NCI-H2029 (cell line): ENCODE data around the gene LRP1.

ENCODE experiments used
- DNase-seq: peaks from one replicate; lab custom pipeline; 2025; lab: John Stamatoyannopoulos, UW

The LRP1 gene

GRCh38 chr12:57134949-57135348 lies 6.7 kb downstream of the LRP1 start:
- no peak for DNase-seq

DNA sequence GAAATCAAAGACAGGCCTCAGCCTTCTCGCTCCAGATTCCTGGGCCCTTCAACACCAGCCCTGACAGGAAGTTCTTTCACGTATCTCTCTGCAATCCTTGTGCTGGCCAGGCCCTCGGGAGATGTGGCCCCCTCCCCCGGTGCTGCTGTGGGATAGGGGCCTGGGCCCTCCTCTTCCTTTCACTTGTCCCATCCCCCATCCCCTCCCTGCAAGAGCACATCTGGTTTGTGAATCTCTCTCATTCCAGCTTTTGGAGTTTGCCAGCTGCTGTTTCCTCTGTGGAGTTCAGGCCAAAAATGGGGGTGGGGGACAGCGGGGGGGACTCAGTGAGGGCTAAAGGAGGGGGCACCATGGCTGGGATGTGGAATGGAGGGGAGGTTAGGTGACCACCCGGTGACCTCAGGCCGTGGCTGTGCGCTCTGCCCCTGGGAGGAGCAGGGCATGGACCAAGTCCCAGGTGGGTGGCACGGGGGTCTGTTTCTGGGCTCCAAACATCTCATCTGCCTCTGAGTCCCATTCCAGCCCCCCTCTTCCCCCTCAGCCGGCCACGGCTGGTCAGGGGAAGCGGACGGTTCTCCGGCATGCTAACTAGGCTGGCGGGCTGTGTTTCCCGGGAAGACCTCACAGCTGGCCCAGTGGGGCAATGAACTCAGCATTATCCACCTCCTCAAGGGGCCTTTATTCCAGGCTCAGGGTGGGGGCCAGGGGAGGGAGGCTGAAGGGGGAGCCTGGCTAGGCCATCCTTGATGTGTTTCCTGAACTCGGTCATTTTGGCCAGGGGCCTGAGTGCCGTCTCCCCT lies 7.4 kb downstream of the LRP1 start:
- no peak for DNase-seq

DNA sequence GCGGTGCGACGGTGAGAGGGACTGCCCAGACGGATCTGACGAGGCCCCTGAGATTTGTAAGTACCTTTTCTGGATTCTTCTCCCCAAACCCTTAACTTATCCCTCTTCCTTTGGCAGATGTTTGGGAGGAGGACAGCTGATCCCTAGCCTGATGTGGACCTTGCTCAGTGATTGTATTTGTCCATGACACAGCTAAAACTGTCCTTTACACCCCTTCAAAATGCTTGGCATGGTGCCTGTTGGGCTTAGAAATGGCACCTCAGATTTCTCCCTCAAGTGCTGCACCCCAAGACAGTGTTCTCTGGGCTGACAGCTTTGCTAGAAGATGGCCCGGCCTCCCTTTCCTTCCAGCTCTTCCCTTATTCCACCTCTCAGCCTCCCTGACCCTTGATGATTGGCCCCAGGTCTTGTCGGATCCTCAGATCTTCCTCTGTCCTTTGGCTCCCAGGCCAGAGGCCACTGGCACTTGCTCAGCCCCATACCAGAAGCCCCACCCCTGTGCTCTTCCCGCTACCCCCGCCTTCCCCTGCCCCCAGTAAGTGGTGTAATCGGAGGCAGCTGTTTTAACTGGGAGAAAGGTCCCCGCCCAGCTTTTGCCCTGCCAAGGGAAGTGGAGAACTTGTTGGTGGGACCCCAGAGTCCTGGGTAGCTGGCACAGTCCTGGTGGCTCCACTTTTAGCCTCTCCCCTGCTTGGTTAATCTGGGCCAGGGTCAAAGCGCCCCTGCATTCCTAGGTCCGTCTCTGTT lies 10.4 kb downstream of the LRP1 start:
- no peak for DNase-seq

DNA sequence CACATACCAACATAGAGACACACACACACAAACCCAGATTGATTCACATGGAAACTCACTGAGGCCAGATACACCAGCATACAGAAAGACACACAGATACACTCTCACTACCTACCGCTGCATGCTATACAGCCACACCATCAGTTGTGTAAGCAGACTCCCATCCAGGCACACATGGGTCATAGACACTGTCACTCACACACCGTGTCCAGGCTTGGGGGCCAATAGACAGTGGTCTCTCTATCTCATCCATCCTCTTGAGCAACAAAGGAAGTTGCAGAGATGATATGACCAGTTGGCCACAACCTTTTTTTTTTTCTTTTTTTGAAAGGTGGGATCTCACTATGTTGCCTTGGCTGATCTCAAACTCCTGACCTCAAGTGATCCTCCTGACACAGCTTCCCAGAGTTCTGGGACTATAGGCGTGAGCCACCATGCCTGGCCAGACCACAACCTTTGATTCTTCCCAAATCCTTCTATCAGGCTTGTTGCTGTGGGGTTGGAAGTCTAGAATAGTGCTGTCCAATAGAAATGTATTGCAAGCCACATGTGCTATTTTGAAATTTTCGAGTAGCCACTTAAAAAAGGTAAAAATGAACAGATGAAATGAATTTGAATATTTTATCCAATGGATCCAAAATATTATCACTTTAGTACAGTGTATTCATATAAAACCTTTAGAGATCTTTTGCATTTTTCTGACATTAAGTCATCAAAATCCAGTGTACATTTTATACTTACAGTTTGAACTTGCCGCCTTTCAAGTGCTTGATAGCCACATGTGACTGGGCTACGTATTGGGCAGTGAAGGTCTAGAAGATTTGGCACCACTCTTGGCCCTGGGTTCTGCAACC lies 11.7 kb downstream of the LRP1 start:
- no peak for DNase-seq

DNA sequence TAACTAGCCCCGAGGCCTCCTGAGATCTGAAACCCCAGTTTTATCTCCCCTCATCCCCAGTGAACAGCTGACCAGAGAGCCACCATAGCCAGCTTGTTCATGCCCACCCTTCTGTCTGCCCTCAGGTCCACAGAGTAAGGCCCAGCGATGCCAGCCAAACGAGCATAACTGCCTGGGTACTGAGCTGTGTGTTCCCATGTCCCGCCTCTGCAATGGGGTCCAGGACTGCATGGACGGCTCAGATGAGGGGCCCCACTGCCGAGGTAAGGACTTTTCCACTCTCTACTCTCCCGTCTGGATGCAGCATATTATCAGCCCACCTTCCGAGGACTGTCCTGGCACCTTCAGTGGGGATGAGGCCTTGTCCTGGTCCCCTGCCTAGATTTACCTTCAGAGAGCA lies 13.0 kb downstream of the LRP1 start:
- no peak for DNase-seq

- DNase-seq = no peak
Observed at GRCh38 chr12:57142121-57142520, 13.8 kb downstream of the LRP1 start.

GRCh38 chr12:57142727-57143126 lies 14.4 kb downstream of the LRP1 start:
- DNase-seq = no peak

DNA sequence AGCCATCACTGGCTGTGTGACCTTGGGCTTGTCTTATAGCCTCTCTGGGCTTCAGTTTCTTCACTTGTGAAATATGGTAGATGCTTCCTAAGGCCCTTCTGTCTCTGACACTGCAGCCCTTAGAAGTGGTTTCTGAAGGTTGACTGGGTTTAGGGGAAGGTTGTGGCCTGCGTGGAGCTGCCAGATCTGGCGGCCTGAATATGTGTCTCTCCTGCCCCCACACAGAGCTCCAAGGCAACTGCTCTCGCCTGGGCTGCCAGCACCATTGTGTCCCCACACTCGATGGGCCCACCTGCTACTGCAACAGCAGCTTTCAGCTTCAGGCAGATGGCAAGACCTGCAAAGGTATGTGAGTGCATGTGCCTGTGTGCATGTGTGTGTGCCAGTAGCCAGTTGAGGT lies 15.2 kb downstream of the LRP1 start:
- no peak for DNase-seq

DNA sequence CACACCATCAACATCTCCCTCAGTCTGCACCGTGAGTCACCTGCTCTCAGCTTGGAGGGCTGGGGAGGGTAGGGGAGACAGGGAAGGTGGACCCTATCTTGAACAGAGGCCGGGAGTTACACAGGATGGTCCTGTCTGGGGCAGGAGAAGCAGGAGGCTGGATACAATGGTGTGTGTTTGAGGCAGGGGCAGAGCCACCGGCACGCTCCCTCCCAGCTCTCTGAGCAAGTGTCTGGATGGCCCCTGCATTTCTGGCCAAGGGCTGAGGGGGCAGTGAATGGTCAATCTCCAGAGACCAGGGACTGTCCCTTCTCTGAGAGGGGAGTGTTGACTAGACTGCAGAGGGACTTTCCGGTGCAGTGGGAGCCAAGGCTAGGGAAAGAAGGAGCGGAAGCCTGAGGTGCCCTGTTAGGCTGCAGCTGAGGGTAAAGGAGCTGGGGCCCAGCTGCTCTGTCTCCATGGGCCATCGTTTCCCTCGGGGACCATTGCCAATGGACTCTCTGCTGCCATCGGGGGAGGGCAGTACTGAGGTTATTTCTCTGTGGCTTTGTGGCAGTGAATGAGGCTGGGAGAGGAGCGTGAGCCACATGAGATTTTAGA lies 17.3 kb downstream of the LRP1 start:
- DNase-seq = no peak

- no peak for DNase-seq
Observed at GRCh38 chr12:57146092-57146491, 17.8 kb downstream of the LRP1 start.

- no peak for DNase-seq
Observed at GRCh38 chr12:57146961-57147944, 19.0 kb downstream of the LRP1 start, which contains the start of gene LRP1-AS. LRP1-AS (minus strand) TSS chr12:57147619.

DNA sequence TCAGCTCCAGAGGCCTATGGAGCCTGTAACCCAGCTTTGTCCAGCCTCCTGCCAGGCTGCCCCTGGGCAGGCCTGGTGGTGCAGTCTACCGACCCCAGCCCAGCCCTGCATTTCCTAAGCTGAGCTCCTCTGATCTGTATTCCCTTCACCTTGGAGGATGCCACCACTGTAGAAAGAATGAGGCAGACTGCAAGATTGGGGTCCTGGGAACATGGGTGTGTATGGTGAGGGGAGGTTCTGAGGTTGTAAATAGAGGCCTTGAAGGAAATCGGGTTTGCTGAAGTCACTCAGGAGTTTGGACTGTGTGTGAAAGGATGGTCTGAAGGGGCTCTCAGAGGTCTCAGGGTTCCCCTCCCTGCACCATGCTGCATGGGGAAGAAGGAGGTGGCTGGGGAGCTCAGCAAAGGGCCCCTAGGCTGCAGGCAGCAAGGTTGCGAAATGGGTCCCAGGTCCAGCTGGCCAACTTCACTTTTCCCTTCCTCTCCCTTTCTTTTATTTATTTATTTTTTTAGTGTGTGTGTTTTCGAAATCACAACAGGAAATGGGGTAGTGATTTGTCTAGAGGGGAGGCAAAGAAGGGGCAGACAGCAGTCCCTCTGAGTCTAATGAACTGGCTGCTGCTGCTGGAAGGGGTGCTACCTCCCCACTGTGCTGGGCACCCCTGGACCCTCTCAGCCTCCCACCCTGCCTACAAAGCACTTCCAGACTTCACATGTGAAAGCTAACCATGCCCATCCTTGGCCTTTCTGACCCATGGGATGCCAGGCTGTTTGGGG lies 20.4 kb downstream of the LRP1 start:
- DNase-seq = no peak

DNA sequence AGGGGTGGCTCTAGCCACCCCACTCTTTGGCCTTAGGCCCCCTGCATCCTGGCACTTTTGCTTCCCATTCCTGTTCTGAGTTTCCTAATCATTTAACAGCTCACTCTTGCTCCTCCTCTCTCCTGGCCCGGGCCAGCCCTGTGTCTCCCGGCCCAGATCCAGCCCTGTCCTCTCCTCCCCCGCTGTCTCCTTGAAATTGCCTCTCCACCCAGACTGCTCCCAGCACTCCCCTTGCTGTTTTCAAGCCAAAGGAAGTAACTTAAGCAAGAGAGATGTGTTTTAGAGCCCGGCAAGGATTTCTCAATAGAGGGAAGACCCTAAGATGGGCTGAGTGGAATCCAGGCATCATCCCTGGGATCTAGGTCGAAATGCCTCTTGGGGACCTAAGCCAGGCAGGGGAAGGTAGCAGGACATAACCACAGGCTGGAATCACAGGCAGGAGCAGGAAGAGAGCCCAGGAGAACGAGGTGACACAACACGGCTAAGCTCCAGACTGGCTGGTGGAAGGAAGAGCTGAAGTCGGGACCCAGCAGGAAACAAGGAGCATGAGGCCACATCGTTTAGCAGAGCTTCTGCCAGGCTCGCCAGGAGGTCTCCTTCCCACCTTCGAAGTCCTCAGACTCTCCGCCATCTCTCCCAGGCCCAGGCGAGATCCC lies 21.1 kb downstream of the LRP1 start:
- no peak for DNase-seq

- DNase-seq = no peak
Observed at GRCh38 chr12:57150400-57151000, 22.2 kb downstream of the LRP1 start.

GRCh38 chr12:57151741-57152630 lies 23.7 kb downstream of the LRP1 start:
- DNase-seq = no peak

DNA sequence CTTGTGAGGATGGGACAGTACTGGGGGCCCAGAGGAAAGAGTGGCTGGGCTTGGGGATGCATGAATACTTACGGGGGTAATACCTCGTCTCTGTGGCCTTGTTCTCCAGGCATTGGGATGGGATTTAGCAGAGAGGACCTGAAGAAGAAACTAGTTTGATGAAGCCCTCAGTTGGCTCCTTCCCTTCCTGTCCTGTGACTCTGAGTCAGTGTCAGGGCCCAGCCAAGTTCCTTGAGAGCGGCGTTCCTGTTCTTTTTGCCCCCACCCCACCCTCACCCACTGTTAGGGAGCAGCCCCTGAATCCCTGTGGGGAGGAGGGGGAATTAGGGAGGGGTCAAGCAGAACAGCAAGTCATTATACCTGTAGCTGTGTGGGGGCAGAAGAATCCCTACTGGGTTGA lies 24.4 kb downstream of the LRP1 start:
- no peak for DNase-seq

GRCh38 chr12:57153415-57153997 lies 25.2 kb downstream of the LRP1 start:
- no peak for DNase-seq

DNA sequence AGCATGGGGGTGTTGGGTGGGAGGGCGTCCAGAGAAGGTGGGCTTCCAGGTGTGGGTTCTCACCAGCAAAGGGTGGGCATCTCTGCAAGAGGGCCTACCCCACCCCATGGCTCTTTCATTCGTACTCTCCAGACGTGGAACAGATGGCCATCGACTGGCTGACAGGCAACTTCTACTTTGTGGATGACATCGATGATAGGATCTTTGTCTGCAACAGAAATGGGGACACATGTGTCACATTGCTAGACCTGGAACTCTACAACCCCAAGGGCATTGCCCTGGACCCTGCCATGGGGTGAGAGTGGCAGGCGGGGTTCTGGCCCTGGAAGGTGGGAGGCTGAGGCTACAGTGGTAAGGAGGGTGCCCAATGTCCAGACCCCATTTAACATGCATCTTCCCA lies 25.8 kb downstream of the LRP1 start:
- DNase-seq = no peak
